ENCODE measurements around the gene UGT1A7. TPM values are rescaled to one million over a fixed set of nuclear protein-coding genes. Genes with fewer than 3 reads are reported as not detected.

Gene UGT1A7
- total and polyA plus RNA-seq, 4 donors = not detected

GRCh38 chr2:233792720-233793119 is 111.0 kb downstream of the UGT1A7 start:
- Histone ChIP-seq H3K4me1 (ENCODE audit: control insufficient read depth, insufficient read depth, low read length) (no peaks in the 10 kb centered on the region), H3K36me3 (ENCODE audit: control insufficient read depth, insufficient read depth, low read length) (no peaks in the 10 kb centered on the region), H3K4me3 (ENCODE audit: low read depth, low read length) (no peak overlapping the region), H3K27me3 (ENCODE audit: control insufficient read depth, insufficient read depth, low read length) (no peaks in the 10 kb centered on the region), H3K9me3 (ENCODE audit: control insufficient read depth, insufficient read depth, low read length) (no peaks in the 10 kb centered on the region), H3K27ac (ENCODE audit: low read depth, low read length) (no peak overlapping the region)
- DNase-seq (ENCODE audit: low read depth in 4 of 6, low spot score in 6 of 6) = no peak
- 85% methylated on average over 7 of the region's 7 CpGs for WGBS (ENCODE audit: insufficient coverage)

GRCh38 chr2:233793465-233794127 is 111.9 kb downstream of the UGT1A7 start:
- H3K4me1 ChIP-seq (ENCODE audit: control insufficient read depth, insufficient read depth, low read length) = no peaks in the 10 kb centered on the region
- DNase-seq (ENCODE audit: low read depth in 4 of 6, low spot score in 6 of 6) = no peak
- H3K27ac ChIP-seq (ENCODE audit: low read depth, low read length) = no peak overlapping the region
- no peaks in the 10 kb centered on the region for H3K9me3 ChIP-seq (ENCODE audit: control insufficient read depth, insufficient read depth, low read length)
- H3K4me3 ChIP-seq (ENCODE audit: low read depth, low read length) = no peak overlapping the region
- WGBS (ENCODE audit: insufficient coverage) = 82% methylated on average over 16 of the region's 18 CpGs
- H3K27me3 ChIP-seq (ENCODE audit: control insufficient read depth, insufficient read depth, low read length) = no peaks in the 10 kb centered on the region
- no peaks in the 10 kb centered on the region for H3K36me3 ChIP-seq (ENCODE audit: control insufficient read depth, insufficient read depth, low read length)

GRCh38 chr2:233794128-233794658 is 112.5 kb downstream of the UGT1A7 start:
- 92% methylated on average over 17 of the region's 17 CpGs for WGBS (ENCODE audit: insufficient coverage)
- Histone ChIP-seq H3K4me1 (ENCODE audit: control insufficient read depth, insufficient read depth, low read length) (no peaks in the 10 kb centered on the region), H3K4me3 (ENCODE audit: low read depth, low read length) (no peak overlapping the region), H3K9me3 (ENCODE audit: control insufficient read depth, insufficient read depth, low read length) (no peaks in the 10 kb centered on the region), H3K27me3 (ENCODE audit: control insufficient read depth, insufficient read depth, low read length) (no peaks in the 10 kb centered on the region), H3K36me3 (ENCODE audit: control insufficient read depth, insufficient read depth, low read length) (no peaks in the 10 kb centered on the region), H3K27ac (ENCODE audit: low read depth, low read length) (no peak overlapping the region)
- no peak for DNase-seq (ENCODE audit: low read depth in 4 of 6, low spot score in 6 of 6)

- no peaks in the 10 kb centered on the region for H3K9me3 ChIP-seq (ENCODE audit: control insufficient read depth, insufficient read depth, low read length)
- no peaks in the 10 kb centered on the region for H3K36me3 ChIP-seq (ENCODE audit: control insufficient read depth, insufficient read depth, low read length)
- no peak overlapping the region for H3K27ac ChIP-seq (ENCODE audit: low read depth, low read length)
- DNase-seq (ENCODE audit: low read depth in 4 of 6, low spot score in 6 of 6) = no peak
- H3K4me1 ChIP-seq (ENCODE audit: control insufficient read depth, insufficient read depth, low read length) = no peaks in the 10 kb centered on the region
- no peak overlapping the region for H3K4me3 ChIP-seq (ENCODE audit: low read depth, low read length)
- H3K27me3 ChIP-seq (ENCODE audit: control insufficient read depth, insufficient read depth, low read length) = no peaks in the 10 kb centered on the region
- 90% methylated on average over 11 of the region's 13 CpGs for WGBS (ENCODE audit: insufficient coverage)
These were observed 114.1 kb downstream of the UGT1A7 start for GRCh38 chr2:233795735-233796171.

GRCh38 chr2:233796254-233796653 is 114.6 kb downstream of the UGT1A7 start:
- WGBS (ENCODE audit: insufficient coverage) = 85% methylated on average over 3 of the region's 9 CpGs
- no peak overlapping the region for H3K27ac ChIP-seq (ENCODE audit: low read depth, low read length)
- H3K4me1 ChIP-seq (ENCODE audit: control insufficient read depth, insufficient read depth, low read length) = no peaks in the 10 kb centered on the region
- no peak overlapping the region for H3K4me3 ChIP-seq (ENCODE audit: low read depth, low read length)
- no peak for DNase-seq (ENCODE audit: low read depth in 4 of 6, low spot score in 6 of 6)
- no peaks in the 10 kb centered on the region for H3K36me3 ChIP-seq (ENCODE audit: control insufficient read depth, insufficient read depth, low read length)
- no peaks in the 10 kb centered on the region for H3K27me3 ChIP-seq (ENCODE audit: control insufficient read depth, insufficient read depth, low read length)
- H3K9me3 ChIP-seq (ENCODE audit: control insufficient read depth, insufficient read depth, low read length) = no peaks in the 10 kb centered on the region

- no peak for DNase-seq (ENCODE audit: low read depth in 4 of 6, low spot score in 6 of 6)
These were observed 116.8 kb downstream of the UGT1A7 start for GRCh38 chr2:233798335-233799086.

GRCh38 chr2:233799087-233799665 is 117.5 kb downstream of the UGT1A7 start:
- H3K27me3 ChIP-seq (ENCODE audit: control insufficient read depth, insufficient read depth, low read length) = no peaks in the 10 kb centered on the region
- peak in 1 of 6 donors; percentile 9 for DNase-seq (ENCODE audit: low read depth in 4 of 6, low spot score in 6 of 6)
- H3K9me3 ChIP-seq (ENCODE audit: control insufficient read depth, insufficient read depth, low read length) = no peaks in the 10 kb centered on the region
- no peaks in the 10 kb centered on the region for H3K36me3 ChIP-seq (ENCODE audit: control insufficient read depth, insufficient read depth, low read length)
- H3K4me1 ChIP-seq (ENCODE audit: control insufficient read depth, insufficient read depth, low read length) = no peaks in the 10 kb centered on the region
- WGBS (ENCODE audit: insufficient coverage) = 42% methylated on average over 6 of the region's 7 CpGs
- H3K4me3 ChIP-seq (ENCODE audit: low read depth, low read length) = no peak overlapping the region
- H3K27ac ChIP-seq (ENCODE audit: low read depth, low read length) = no peak overlapping the region

More at GRCh38 chr2:233798335-233799086, 116.8 kb downstream of the UGT1A7 start:
- Histone ChIP-seq H3K4me3 (ENCODE audit: low read depth, low read length) (no peak overlapping the region), H3K27me3 (ENCODE audit: control insufficient read depth, insufficient read depth, low read length) (no peaks in the 10 kb centered on the region), H3K9me3 (ENCODE audit: control insufficient read depth, insufficient read depth, low read length) (no peaks in the 10 kb centered on the region), H3K4me1 (ENCODE audit: control insufficient read depth, insufficient read depth, low read length) (no peaks in the 10 kb centered on the region), H3K36me3 (ENCODE audit: control insufficient read depth, insufficient read depth, low read length) (no peaks in the 10 kb centered on the region), H3K27ac (ENCODE audit: low read depth, low read length) (no peak overlapping the region)
- WGBS (ENCODE audit: insufficient coverage) = 85% methylated on average over 14 of the region's 14 CpGs

- 74% methylated on average over 5 of the region's 5 CpGs for WGBS (ENCODE audit: insufficient coverage)
- DNase-seq (ENCODE audit: low read depth in 4 of 6, low spot score in 6 of 6) = no peak
- Histone ChIP-seq H3K27me3 (ENCODE audit: control insufficient read depth, insufficient read depth, low read length) (no peaks in the 10 kb centered on the region), H3K4me3 (ENCODE audit: low read depth, low read length) (no peak overlapping the region), H3K36me3 (ENCODE audit: control insufficient read depth, insufficient read depth, low read length) (no peaks in the 10 kb centered on the region), H3K27ac (ENCODE audit: low read depth, low read length) (no peak overlapping the region), H3K9me3 (ENCODE audit: control insufficient read depth, insufficient read depth, low read length) (no peaks in the 10 kb centered on the region), H3K4me1 (ENCODE audit: control insufficient read depth, insufficient read depth, low read length) (no peaks in the 10 kb centered on the region)
These were observed 118.0 kb downstream of the UGT1A7 start for GRCh38 chr2:233799716-233800115.

- 93% methylated on average over 4 of the region's 7 CpGs for WGBS (ENCODE audit: insufficient coverage)
- no peaks in the 10 kb centered on the region for H3K9me3 ChIP-seq (ENCODE audit: control insufficient read depth, insufficient read depth, low read length)
- no peak for DNase-seq (ENCODE audit: low read depth in 4 of 6, low spot score in 6 of 6)
- no peak overlapping the region for H3K27ac ChIP-seq (ENCODE audit: low read depth, low read length)
- H3K4me1 ChIP-seq (ENCODE audit: control insufficient read depth, insufficient read depth, low read length) = no peaks in the 10 kb centered on the region
- H3K36me3 ChIP-seq (ENCODE audit: control insufficient read depth, insufficient read depth, low read length) = no peaks in the 10 kb centered on the region
- no peak overlapping the region for H3K4me3 ChIP-seq (ENCODE audit: low read depth, low read length)
- no peaks in the 10 kb centered on the region for H3K27me3 ChIP-seq (ENCODE audit: control insufficient read depth, insufficient read depth, low read length)
These were observed 118.5 kb downstream of the UGT1A7 start for GRCh38 chr2:233800208-233800607.

Measured in spinal cord (tissue), 10 donors.